Measurements from ENCODE around the gene BLTP1. TPM values are rescaled to one million over a fixed set of nuclear protein-coding genes. Genes with fewer than 3 reads are reported as not detected.

The BLTP1 gene
- total and polyA plus RNA-seq, 2 experiments from 2014 or later: 12.9 to 62.5 TPM

GRCh38 chr4:122172266-122172665 lies 20.1 kb downstream of the BLTP1 start (continued):
- no peak for TF ChIP-seq POLR2AphosphoS5 (IDR thresholded peaks at IDR 0.05; ENCODE audit: low read depth)
- no peak for TF ChIP-seq ZNF114 (CRISPR knock-in tag; IDR thresholded peaks at IDR 0.05)

GRCh38 chr4:122178961-122179360 lies 26.8 kb downstream of the BLTP1 start:
- no peaks in the 10 kb centered on the region for H3F3A ChIP-seq (replicated peaks; ENCODE audit: low read depth)
- DNase-seq (ENCODE audit: low spot score) (no peak), ATAC-seq (no peak)
- no peaks in the 10 kb centered on the region for H3K4me1 ChIP-seq (ENCODE audit: insufficient read depth)
- H3K9me2 ChIP-seq (ENCODE audit: insufficient read depth): no peaks in the 10 kb centered on the region
- H3K36me3 ChIP-seq (ENCODE audit: insufficient read depth): no peaks in the 10 kb centered on the region
- no peak overlapping the region for H2AFZ ChIP-seq
- H3K4me3 ChIP-seq: no peak overlapping the region
- Mint-ChIP-seq H3K36me3 (ENCODE audit: low read depth) (peaks cover 5% of the 10 kb centered on the region; the same call in 2 of the 3 replicates), H3K27me3 (ENCODE audit: insufficient read depth, low read depth, poor library complexity) (no peaks in the 10 kb centered on the region), H3K9me3 (no peaks in the 10 kb centered on the region), H3K4me3 (no peak overlapping the region), H3K27ac (no peak overlapping the region), H3K4me1 (no peaks in the 10 kb centered on the region)
- no peak for TF ChIP-seq CTCF (conservative IDR thresholded peaks at IDR 0.05; ENCODE audit: low read depth in 2 of 2)
- no peak for TF ChIP-seq STAT1 (IDR thresholded peaks at IDR 0.05; ENCODE audit: unreplicated experiment)
- no peak overlapping the region for H3K4me2 ChIP-seq
- H3K27ac ChIP-seq (ENCODE audit: low read depth): no peak overlapping the region
- no peaks in the 10 kb centered on the region for H3K27me3 ChIP-seq (ENCODE audit: insufficient read depth)
- no peaks in the 10 kb centered on the region for H4K20me1 ChIP-seq (replicated peaks; ENCODE audit: insufficient read depth)
- no peaks in the 10 kb centered on the region for H3K79me2 ChIP-seq (replicated peaks; ENCODE audit: insufficient read depth)

- no peak for ATAC-seq
- no peak for TF ChIP-seq EZH2phosphoT487 (IDR thresholded peaks at IDR 0.05; ENCODE audit: unreplicated experiment)
- no peak for TF ChIP-seq ZNF331 (CRISPR knock-in tag; IDR thresholded peaks at IDR 0.05; ENCODE audit: low read depth)
- TF ChIP-seq POLR2AphosphoS5 (IDR thresholded peaks at IDR 0.05; ENCODE audit: low read depth): no peak
- TF ChIP-seq REST (IDR thresholded peaks at IDR 0.05; ENCODE audit: unreplicated experiment): no peak
- no peak for TF ChIP-seq CTCF (conservative IDR thresholded peaks at IDR 0.05; ENCODE audit: low read depth in 2 of 2)
- TF ChIP-seq ETS1 (IDR thresholded peaks at IDR 0.05): no peak
- TF ChIP-seq STAT1 (IDR thresholded peaks at IDR 0.05; ENCODE audit: unreplicated experiment): no peak
These were observed 43.6 kb downstream of the BLTP1 start for GRCh38 chr4:122195718-122196117.

More at GRCh38 chr4:122195718-122196117, 43.6 kb downstream of the BLTP1 start:
- no peaks in the 10 kb centered on the region for H3F3A ChIP-seq (replicated peaks; ENCODE audit: low read depth)
- no peaks in the 10 kb centered on the region; the same call in 1 of the 2 replicates for H3K36me3 ChIP-seq (ENCODE audit: insufficient read depth)
- no peaks in the 10 kb centered on the region for H3K9me2 ChIP-seq (ENCODE audit: insufficient read depth)
- H3K4me1 ChIP-seq (ENCODE audit: insufficient read depth): no peaks in the 10 kb centered on the region
- H2AFZ ChIP-seq: no peak overlapping the region
- no peaks in the 10 kb centered on the region for H3K27me3 ChIP-seq (ENCODE audit: insufficient read depth)
- no peak overlapping the region for H3K27ac ChIP-seq (ENCODE audit: low read depth)
- H3K79me2 ChIP-seq (replicated peaks; ENCODE audit: insufficient read depth): no peaks in the 10 kb centered on the region
- H3K4me2 ChIP-seq: no peak overlapping the region
- DNase-seq (ENCODE audit: low spot score): no peak
- no peaks in the 10 kb centered on the region for H4K20me1 ChIP-seq (replicated peaks; ENCODE audit: insufficient read depth)
- H3K27ac Mint-ChIP-seq: no peak overlapping the region
- H3K4me3 ChIP-seq: no peak overlapping the region
- no peaks in the 10 kb centered on the region for H3K27me3 Mint-ChIP-seq (ENCODE audit: insufficient read depth, low read depth, poor library complexity)
- H3K4me1 Mint-ChIP-seq: no peaks in the 10 kb centered on the region
- H3K9me3 Mint-ChIP-seq: no peaks in the 10 kb centered on the region
- H3K36me3 Mint-ChIP-seq (ENCODE audit: low read depth): peaks cover 2% of the 10 kb centered on the region; the same call in 1 of the 3 replicates
- no peak overlapping the region for H3K4me3 Mint-ChIP-seq
